SK-N-SH (cell line): ENCODE measurements around the gene RALGDS.

Experiments
- CHD2 ChIP-seq: fragments of 150-350 bp; IDR thresholded peaks from 2 replicates; pipeline ENCODE4 v1.6.1; 2018; ENCODE audit warnings: low read length; ENCODE audit not compliant: partially characterized antibody
- FOXJ3 ChIP-seq: sonication (generic); formaldehyde crosslinking; IDR thresholded peaks from 2 replicates; pipeline ENCODE4 v1.5.1; 2020; ENCODE audit warnings: mild to moderate bottlenecking, missing genetic modification reagents
- TF ChIP-seq, protein P1 (sequence below): fragments of 200-600 bp; sonication (generic); IDR thresholded peaks from 2 replicates; pipeline ENCODE4 v1.6.1; 2017; ENCODE audit warnings: antibody characterized with exemption, mild to moderate bottlenecking, moderate library complexity

DNA sequence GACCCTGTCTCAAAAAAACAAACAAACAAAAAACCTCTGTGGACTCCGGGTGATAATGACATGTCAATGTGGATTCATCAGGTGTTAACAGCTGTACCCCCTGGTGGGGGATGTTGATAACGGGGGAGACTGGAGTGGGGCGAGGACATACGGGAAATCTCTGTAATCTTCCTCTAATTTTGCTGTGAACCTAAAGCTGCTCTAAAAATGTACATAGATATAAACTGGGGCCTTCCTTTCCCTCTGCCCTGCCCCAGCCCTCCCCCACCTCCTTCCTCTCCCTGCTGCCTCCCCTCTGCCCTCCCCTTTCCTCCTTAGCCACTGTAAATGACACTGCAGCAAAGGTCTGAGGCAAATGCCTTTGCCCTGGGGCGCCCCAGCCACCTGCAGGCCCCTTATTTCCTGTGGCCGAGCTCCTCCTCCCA lies 60.6 kb downstream of the RALGDS start:
- TF ChIP-seq, protein P1, sequence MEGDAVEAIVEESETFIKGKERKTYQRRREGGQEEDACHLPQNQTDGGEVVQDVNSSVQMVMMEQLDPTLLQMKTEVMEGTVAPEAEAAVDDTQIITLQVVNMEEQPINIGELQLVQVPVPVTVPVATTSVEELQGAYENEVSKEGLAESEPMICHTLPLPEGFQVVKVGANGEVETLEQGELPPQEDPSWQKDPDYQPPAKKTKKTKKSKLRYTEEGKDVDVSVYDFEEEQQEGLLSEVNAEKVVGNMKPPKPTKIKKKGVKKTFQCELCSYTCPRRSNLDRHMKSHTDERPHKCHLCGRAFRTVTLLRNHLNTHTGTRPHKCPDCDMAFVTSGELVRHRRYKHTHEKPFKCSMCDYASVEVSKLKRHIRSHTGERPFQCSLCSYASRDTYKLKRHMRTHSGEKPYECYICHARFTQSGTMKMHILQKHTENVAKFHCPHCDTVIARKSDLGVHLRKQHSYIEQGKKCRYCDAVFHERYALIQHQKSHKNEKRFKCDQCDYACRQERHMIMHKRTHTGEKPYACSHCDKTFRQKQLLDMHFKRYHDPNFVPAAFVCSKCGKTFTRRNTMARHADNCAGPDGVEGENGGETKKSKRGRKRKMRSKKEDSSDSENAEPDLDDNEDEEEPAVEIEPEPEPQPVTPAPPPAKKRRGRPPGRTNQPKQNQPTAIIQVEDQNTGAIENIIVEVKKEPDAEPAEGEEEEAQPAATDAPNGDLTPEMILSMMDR: no peak
- TF ChIP-seq FOXJ3 (no peak), CHD2 (no peak)
